Prostate gland (tissue), 2 donors: ENCODE results near the gene SYNJ2.

Experiments
- CTCF ChIP-seq, 4 experiments: fragments of 200-600 bp in 2 of 4; fragments of 450-650 bp in 2 of 4; sonication (generic) in 2 of 4; IDR thresholded peaks; 1 replicate in 3 of 4; 2 replicates in 1 of 4; pipeline ENCODE4 v1.5.1; 2016 to 2019; ENCODE audit warnings: antibody characterized with exemption in 4 of 4, mild to moderate bottlenecking in 2 of 4, moderate library complexity in 2 of 4
- POLR2A ChIP-seq: fragments of 450-650 bp; IDR thresholded peaks from one replicate; pipeline ENCODE4 v1.6.1; 2016; ENCODE audit warnings: antibody characterized with exemption, mild to moderate bottlenecking
- POLR2AphosphoS5 ChIP-seq: sonication (generic); formaldehyde crosslinking; IDR thresholded peaks from one replicate; pipeline ENCODE4 v1.6.1; 2017; ENCODE audit warnings: antibody characterized with exemption

DNA sequence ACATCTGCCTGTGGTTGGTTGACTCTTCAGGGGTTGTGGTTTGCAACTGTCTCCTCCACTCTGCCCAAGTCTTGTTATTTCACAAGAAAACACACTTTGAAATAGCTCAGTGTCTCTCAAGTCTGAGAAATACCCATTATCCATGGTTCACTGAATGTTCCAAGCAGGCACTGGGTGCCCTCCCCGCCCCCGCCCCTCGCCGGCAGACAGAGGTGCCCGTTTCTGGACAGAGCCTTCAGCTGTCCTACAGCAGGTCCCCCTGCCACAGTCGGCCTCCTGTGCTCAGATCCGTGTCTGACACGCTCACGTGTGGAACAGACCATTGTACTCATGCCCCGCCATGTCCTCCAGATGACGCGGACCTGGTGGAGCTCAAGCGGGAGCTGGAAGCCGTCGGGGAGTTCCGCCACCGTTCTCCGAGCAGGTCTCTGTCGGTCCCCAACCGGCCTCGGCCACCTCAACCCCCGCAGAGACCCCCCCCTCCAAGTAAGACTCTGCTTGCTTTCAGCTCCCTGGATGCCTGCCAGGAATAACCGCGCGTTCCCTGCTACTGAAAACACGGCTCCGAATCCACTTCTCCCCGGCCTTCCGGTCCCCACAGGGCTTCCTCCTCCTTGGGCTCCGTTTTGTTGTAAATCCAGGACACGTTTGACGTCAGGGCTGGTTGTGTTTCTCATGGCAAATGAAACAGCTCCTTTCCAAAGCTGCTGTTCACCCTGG lies 105.0 kb downstream of the SYNJ2 start:
- no peak for TF ChIP-seq CTCF (IDR thresholded peaks at IDR 0.05)
- TF ChIP-seq POLR2A: no peak
- no peak for TF ChIP-seq POLR2AphosphoS5
